Lower leg skin (tissue), 4 donors: ENCODE data around the gene PNMT. TPM values are rescaled to one million over a fixed set of nuclear protein-coding genes. Genes with fewer than 3 reads are reported as not detected.

ENCODE experiments used
- DNase-seq, 2 donors: peaks; one replicate each; pipeline ENCODE4 v3.0.0-alpha.2; 2019; ENCODE audit warnings: low spot score in 2 of 2
- H3K4me3 ChIP-seq: fragments of 200-600 bp; sonication (generic); 2 replicates; pipeline ENCODE4 v1.5.1; 2017; ENCODE audit warnings: mild to moderate bottlenecking, low read depth; ENCODE audit not compliant: poor library complexity, severe bottlenecking
- CTCF ChIP-seq, 3 donors: fragments of 450-650 bp; IDR thresholded peaks; one replicate each; pipeline ENCODE4 v1.5.1; 2016; ENCODE audit warnings: antibody characterized with exemption in 3 of 3, mild to moderate bottlenecking in 3 of 3, moderate library complexity in 2 of 3
- POLR2A ChIP-seq, 2 donors: fragments of 450-650 bp; IDR thresholded peaks; one replicate each; pipeline ENCODE4 v1.6.1; 2016 to 2017; ENCODE audit warnings: antibody characterized with exemption in 2 of 2, mild to moderate bottlenecking in 1 of 2, moderate library complexity in 1 of 2
- WGBS, 2 donors: methylation state at CpG; one replicate each; pipeline ENCODE4 v1.1.5; 2018; 5-methylcytosine and 5-hydroxymethylcytosine counted together
- intact Hi-C: fragments of 100-400 bp; cut with DNase I; formaldehyde crosslinking; loops from one replicate; pipeline ENCODE4 v1.15.0; 2023; ENCODE audit warnings: low total_unique reads
- total RNA-seq, 4 donors: library from RNA; depleted of rRNA; stranded (reverse); fragments of >200 nt; gene quantifications; one replicate each; pipeline ENCODE4 v1.1.0, GENCODE V29; 2016

The PNMT gene
- total RNA-seq, 4 donors from 2014 or later: 1.6 to 3.8 (median 1.9) TPM

GRCh38 chr17:39672522-39673334, 4.5 kb downstream of the PNMT start:
- 82 to 83% methylated on average over 15 of the region's 15 CpGs for WGBS, 2 donors
- DNase-seq: no peak
- intact Hi-C loops: no loop called here
- H3K4me3 ChIP-seq: no peak overlapping the region
- no peak for TF ChIP-seq POLR2A (IDR thresholded peaks at IDR 0.05)
- no peak for TF ChIP-seq CTCF (IDR thresholded peaks at IDR 0.05)

DNA sequence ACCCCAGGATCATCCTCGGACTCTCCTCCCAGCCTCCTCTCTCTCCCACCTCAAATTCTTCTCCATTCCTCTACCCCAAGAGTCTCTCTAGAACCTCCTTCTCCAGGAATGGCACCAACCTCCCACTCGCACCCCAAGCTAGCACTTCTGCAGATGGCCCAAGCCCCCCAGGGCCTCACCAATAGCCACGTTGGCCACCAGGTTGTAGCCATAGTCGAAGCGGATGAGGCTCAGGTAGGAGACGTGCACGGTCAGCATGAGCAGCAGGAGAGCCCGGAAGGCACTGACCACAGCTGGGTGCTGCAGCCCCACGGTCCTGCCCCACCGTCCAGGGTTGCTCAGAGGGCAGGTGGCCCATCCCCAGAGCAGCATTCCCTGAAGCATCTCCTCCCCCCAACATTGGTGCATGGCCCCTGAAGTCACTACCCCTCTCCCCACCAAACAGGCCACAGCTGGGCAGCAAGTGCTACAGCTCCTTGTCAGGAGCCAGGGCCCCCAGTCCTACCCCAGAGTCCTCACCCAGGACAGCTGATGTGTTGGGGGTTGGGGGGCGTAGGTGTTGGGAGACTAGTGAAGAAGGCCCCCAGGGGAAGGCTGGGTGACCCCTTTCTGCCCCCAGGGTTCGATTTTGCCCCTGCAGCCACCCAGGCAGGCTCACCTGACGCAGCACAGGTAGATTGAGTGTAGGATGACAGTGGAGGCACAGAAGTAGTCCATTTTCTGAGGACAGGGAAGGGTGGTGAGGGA, 5.3 kb downstream of the PNMT start:
- no peak for TF ChIP-seq CTCF (IDR thresholded peaks at IDR 0.05)
- no peak for TF ChIP-seq POLR2A (IDR thresholded peaks at IDR 0.05)
- no peak overlapping the region for H3K4me3 ChIP-seq
- DNase-seq: no peak
- intact Hi-C loops: no loop called here
- WGBS, 2 donors: 79 to 84% methylated on average over 13 of the region's 13 CpGs

DNA sequence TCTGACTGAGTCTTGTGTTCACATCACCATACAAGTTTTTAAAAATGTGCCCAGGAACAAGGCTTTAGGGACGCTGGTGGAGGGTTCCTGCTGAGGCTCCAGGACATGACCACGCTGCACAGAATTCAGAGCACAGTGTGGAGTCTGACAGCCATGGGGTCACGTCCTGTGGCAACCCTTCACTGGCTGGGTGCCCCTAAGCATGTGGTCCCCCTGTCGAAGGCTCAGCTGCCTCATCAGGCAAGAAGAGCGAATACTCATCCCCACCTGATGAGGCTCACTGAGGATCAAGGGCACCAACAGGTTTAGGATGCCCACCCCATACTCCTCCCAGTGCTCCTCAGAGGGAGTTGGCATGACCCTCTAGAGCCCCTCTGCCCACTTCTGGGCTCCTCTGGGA, 5.9 kb downstream of the PNMT start:
- TF ChIP-seq CTCF (IDR thresholded peaks at IDR 0.05) (no peak), POLR2A (IDR thresholded peaks at IDR 0.05) (no peak)
- intact Hi-C loops: no loop called here
- WGBS, 2 donors: 78 to 84% methylated on average over 5 of the region's 5 CpGs
- H3K4me3 ChIP-seq: no peak overlapping the region
- no peak for DNase-seq

DNA sequence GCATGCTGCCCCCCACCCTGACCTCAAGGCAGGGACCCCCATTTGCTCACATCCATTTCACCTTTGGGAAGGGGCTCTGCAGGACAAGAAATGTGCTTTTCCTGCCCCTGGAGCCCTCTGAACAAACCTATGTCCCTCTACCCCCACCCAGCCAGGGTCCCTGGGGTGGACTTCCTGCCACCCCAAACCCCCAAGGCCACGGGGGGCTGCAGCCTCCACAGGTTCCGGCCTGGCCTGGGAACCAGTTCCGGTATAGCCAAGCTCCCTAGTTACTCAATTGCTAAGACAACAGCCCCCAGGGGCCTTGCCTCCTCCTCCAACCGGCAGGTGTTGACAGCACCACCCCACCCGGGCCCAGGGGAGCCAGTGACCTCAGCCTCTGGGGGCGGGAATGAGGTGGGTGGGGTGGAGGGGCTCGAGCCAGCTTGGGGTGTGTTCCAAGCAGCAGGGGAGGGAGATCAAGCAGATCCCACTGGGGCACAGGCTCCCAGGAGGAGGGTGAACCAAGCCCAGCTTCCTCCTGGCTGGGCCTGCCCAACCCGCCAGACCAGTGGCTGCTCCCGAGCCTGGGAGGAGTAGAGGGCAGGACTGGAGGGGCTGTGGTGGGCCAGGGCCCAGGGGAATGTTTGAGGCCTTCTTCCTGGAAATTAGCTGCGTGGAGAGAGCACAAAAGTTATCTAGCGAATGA, 6.6 kb downstream of the PNMT start:
- no peak overlapping the region for H3K4me3 ChIP-seq
- DNase-seq: no peak
- intact Hi-C loops: no loop called here
- 32 to 34% methylated on average over 9 to 10 of the region's 11 CpGs for WGBS, 2 donors
- TF ChIP-seq CTCF (IDR thresholded peaks at IDR 0.05) (no peak), POLR2A (IDR thresholded peaks at IDR 0.05) (no peak)

- TF ChIP-seq CTCF (IDR thresholded peaks at IDR 0.05): no peak
- TF ChIP-seq POLR2A (IDR thresholded peaks at IDR 0.05): no peak
- DNase-seq: no peak
- H3K4me3 ChIP-seq: no peak overlapping the region
- intact Hi-C loops: no loop called here
- WGBS, 2 donors: 55 to 56% methylated on average over 9 to 10 of the region's 10 CpGs
These were observed 7.3 kb downstream of the PNMT start for GRCh38 chr17:39675390-39676082.
